Astrocyte (in vitro differentiated cells and primary cell): Measurements from ENCODE around the gene GPLD1. TPM values are rescaled to one million over a fixed set of nuclear protein-coding genes. Genes with fewer than 3 reads are reported as not detected.

Source experiments
- DNase-seq: peaks from one replicate; pipeline ENCODE4 v3.0.0-alpha.2; 2010; ENCODE audit warnings: low read depth
- FAIRE-seq: peaks from 2 replicates; lab custom pipeline; 2011; peaks lifted over from hg19 to GRCh38; lab: Jason Lieb, UNC
- H2AFZ ChIP-seq: 2 replicates; pipeline ENCODE4 v1.6.0; 2012; ENCODE audit warnings: low read depth, low read length, inconsistent platforms
- H3K27ac ChIP-seq: 2 replicates; pipeline ENCODE4 v1.5.1; 2011; ENCODE audit warnings: low read depth, low read length, inconsistent platforms
- H3K27me3 ChIP-seq: 2 replicates; pipeline ENCODE4 v1.6.0; 2011; ENCODE audit warnings: low read length, inconsistent platforms; ENCODE audit not compliant: insufficient read depth
- H3K36me3 ChIP-seq: 2 replicates; pipeline ENCODE4 v1.5.1; 2011; ENCODE audit warnings: low read length, inconsistent platforms; ENCODE audit not compliant: insufficient read depth
- H3K4me1 ChIP-seq: 2 replicates; pipeline ENCODE4 v1.5.1; 2011; ENCODE audit warnings: low read length, inconsistent platforms; ENCODE audit not compliant: insufficient read depth
- H3K4me2 ChIP-seq: 2 replicates; pipeline ENCODE4 v1.6.0; 2012; ENCODE audit warnings: low read length, inconsistent platforms
- H3K4me3 ChIP-seq: 2 replicates; pipeline ENCODE4 v1.5.1; 2011; ENCODE audit warnings: low read depth, mild to moderate bottlenecking, low read length, inconsistent platforms; ENCODE audit not compliant: insufficient read depth
- H3K79me2 ChIP-seq: 2 replicates; pipeline ENCODE4 v1.6.0; 2012; ENCODE audit warnings: mild to moderate bottlenecking, low read length, inconsistent platforms; ENCODE audit not compliant: insufficient read depth
- H3K9ac ChIP-seq: 2 replicates; pipeline ENCODE4 v1.6.0; 2012; ENCODE audit warnings: mild to moderate bottlenecking, low read length, inconsistent platforms
- H3K9me3 ChIP-seq: 2 replicates; pipeline ENCODE4 v1.5.1; 2012; ENCODE audit warnings: low read depth, mild to moderate bottlenecking, low read length, inconsistent platforms; ENCODE audit not compliant: insufficient read depth
- H4K20me1 ChIP-seq: 2 replicates; pipeline ENCODE4 v1.6.0; 2012; ENCODE audit warnings: low read length, inconsistent platforms; ENCODE audit not compliant: insufficient read depth
- H3K27ac Mint-ChIP-seq: one replicate; pipeline ENCODE4 v1.8.0; 2021; ENCODE audit warnings: mild to moderate bottlenecking, mixed read lengths; ENCODE audit not compliant: unreplicated experiment
- H3K27me3 Mint-ChIP-seq: one replicate; pipeline ENCODE4 v1.8.0; 2021; ENCODE audit warnings: low read depth, mixed read lengths; ENCODE audit not compliant: unreplicated experiment
- H3K36me3 Mint-ChIP-seq: one replicate; pipeline ENCODE4 v1.8.0; 2021; ENCODE audit warnings: low read depth, mixed read lengths; ENCODE audit not compliant: unreplicated experiment
- H3K4me1 Mint-ChIP-seq: one replicate; pipeline ENCODE4 v1.8.0; 2021; ENCODE audit warnings: low read depth, mixed read lengths; ENCODE audit not compliant: unreplicated experiment
- H3K4me3 Mint-ChIP-seq: one replicate; pipeline ENCODE4 v1.8.0; 2021; ENCODE audit warnings: mild to moderate bottlenecking, moderate library complexity, mixed read lengths; ENCODE audit not compliant: unreplicated experiment
- H3K9me3 Mint-ChIP-seq: one replicate; pipeline ENCODE4 v1.8.0; 2021; ENCODE audit warnings: mild to moderate bottlenecking, mixed read lengths; ENCODE audit not compliant: unreplicated experiment
- CTCF ChIP-seq: IDR thresholded peaks from 2 replicates; pipeline ENCODE4 v1.5.1; 2011; ENCODE audit warnings: low read depth, mild to moderate bottlenecking, inconsistent platforms, low read length, moderate library complexity; ENCODE audit not compliant: insufficient read depth
- EZH2 ChIP-seq: IDR thresholded peaks from 2 replicates; pipeline ENCODE4 v1.6.1; 2012; ENCODE audit warnings: mild to moderate bottlenecking, low read length, inconsistent platforms; ENCODE audit not compliant: insufficient read depth
- total RNA-seq: library from RNA; stranded (reverse); gene quantifications from 2 replicates; pipeline ENCODE4 v1.2.1, GENCODE V29; 2021

Gene GPLD1
- total RNA-seq, 1 donor from 2014 or later = 0.75 TPM

DNA sequence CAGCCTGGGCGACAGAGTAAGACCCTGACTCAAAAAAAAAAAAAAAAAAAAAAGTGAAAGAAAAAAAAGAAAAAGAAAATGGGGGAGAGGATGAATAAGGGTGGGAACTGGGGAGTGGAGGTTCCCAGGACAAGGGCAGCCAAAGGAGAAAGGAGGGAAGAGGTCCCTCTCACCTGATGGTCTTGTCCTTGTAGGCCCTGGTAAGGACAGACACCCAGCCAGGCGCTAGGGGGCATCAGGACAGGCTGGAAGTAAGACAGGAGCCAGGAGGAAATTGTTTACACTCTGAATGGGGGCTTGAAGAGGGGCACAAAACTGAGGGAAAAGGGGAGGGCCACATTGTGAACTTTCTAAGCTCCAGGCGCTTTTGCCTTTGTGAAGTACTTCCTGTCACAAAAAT is 3.1 kb upstream of the GPLD1 start:
- Mint-ChIP-seq H3K9me3 (peaks cover 4% of the 10 kb centered on the region), H3K27ac (no peak overlapping the region), H3K4me1 (no peaks in the 10 kb centered on the region), H3K27me3 (peaks cover 2% of the 10 kb centered on the region), H3K4me3 (no peak overlapping the region), H3K36me3 (peaks cover 2% of the 10 kb centered on the region)
- H3K27me3 ChIP-seq = no peaks in the 10 kb centered on the region
- no peak overlapping the region for H3K4me3 ChIP-seq
- H3K9ac ChIP-seq = no peak overlapping the region
- peaks cover 9% of the 10 kb centered on the region for H3K4me1 ChIP-seq
- H3K79me2 ChIP-seq = no peaks in the 10 kb centered on the region
- TF ChIP-seq EZH2 (no peak), CTCF (peak; percentile 9)
- H4K20me1 ChIP-seq = no peaks in the 10 kb centered on the region
- H2AFZ ChIP-seq = no peak overlapping the region
- no peak overlapping the region for H3K27ac ChIP-seq
- no peaks in the 10 kb centered on the region for H3K9me3 ChIP-seq
- no peaks in the 10 kb centered on the region for H3K36me3 ChIP-seq
- DNase-seq = peak; percentile 13
- no peak for FAIRE-seq
- no peak overlapping the region for H3K4me2 ChIP-seq

GRCh38 chr6:24490948-24491347 is 1.6 kb upstream of the GPLD1 start:
- no peaks in the 10 kb centered on the region for H3K27me3 ChIP-seq
- TF ChIP-seq EZH2 = no peak
- TF ChIP-seq CTCF = no peak
- H3K4me2 ChIP-seq = no peak overlapping the region
- no peaks in the 10 kb centered on the region for H3K36me3 ChIP-seq
- peaks cover 9% of the 10 kb centered on the region for H3K4me1 ChIP-seq
- H3K4me1 Mint-ChIP-seq = no peaks in the 10 kb centered on the region
- H2AFZ ChIP-seq = no peak overlapping the region
- H4K20me1 ChIP-seq = no peaks in the 10 kb centered on the region
- peaks cover 2% of the 10 kb centered on the region for H3K27me3 Mint-ChIP-seq
- H3K36me3 Mint-ChIP-seq = no peaks in the 10 kb centered on the region
- FAIRE-seq (no peak), DNase-seq (no peak)
- no peaks in the 10 kb centered on the region for H3K9me3 Mint-ChIP-seq
- H3K79me2 ChIP-seq = no peaks in the 10 kb centered on the region
- H3K4me3 Mint-ChIP-seq = no peak overlapping the region
- no peak overlapping the region for H3K27ac ChIP-seq
- H3K27ac Mint-ChIP-seq = no peak overlapping the region
- no peak overlapping the region for H3K4me3 ChIP-seq
- no peak overlapping the region for H3K9ac ChIP-seq
- H3K9me3 ChIP-seq = no peaks in the 10 kb centered on the region

- H3K4me1 Mint-ChIP-seq = no peaks in the 10 kb centered on the region
- no peaks in the 10 kb centered on the region for H4K20me1 ChIP-seq
- H3K9me3 Mint-ChIP-seq = no peaks in the 10 kb centered on the region
- no peak overlapping the region for H3K4me3 ChIP-seq
- peaks cover 2% of the 10 kb centered on the region for H3K27me3 Mint-ChIP-seq
- peaks cover 4% of the 10 kb centered on the region for H3K4me1 ChIP-seq
- FAIRE-seq (no peak), DNase-seq (peak; percentile 34)
- H3K4me3 Mint-ChIP-seq = no peak overlapping the region
- H3K9me3 ChIP-seq = no peaks in the 10 kb centered on the region
- no peaks in the 10 kb centered on the region for H3K27me3 ChIP-seq
- no peaks in the 10 kb centered on the region for H3K79me2 ChIP-seq
- no peak overlapping the region for H3K27ac Mint-ChIP-seq
- H3K36me3 Mint-ChIP-seq = no peaks in the 10 kb centered on the region
- H2AFZ ChIP-seq = no peak overlapping the region
- no peak overlapping the region for H3K9ac ChIP-seq
- no peaks in the 10 kb centered on the region for H3K36me3 ChIP-seq
- TF ChIP-seq CTCF (no peak), EZH2 (no peak)
- no peak overlapping the region for H3K27ac ChIP-seq
- no peak overlapping the region for H3K4me2 ChIP-seq
Observed at GRCh38 chr6:24489881-24490280, 503 bp upstream of the GPLD1 start.
